Fibroblast of skin of left biceps (primary cell): ENCODE data around the gene CDKN2B.
"Not testable (repeated sequence)": the region's sequence is repeated elsewhere in the genome, so short reads cannot be mapped to it uniquely, and the experiment has no call there.

Source experiments
- DNase-seq, 2 experiments: peaks; one replicate each; pipeline ENCODE4 v3.0.0-alpha.2; 2013; ENCODE audit warnings: low read depth in 2 of 2

Gene CDKN2B, protein sequence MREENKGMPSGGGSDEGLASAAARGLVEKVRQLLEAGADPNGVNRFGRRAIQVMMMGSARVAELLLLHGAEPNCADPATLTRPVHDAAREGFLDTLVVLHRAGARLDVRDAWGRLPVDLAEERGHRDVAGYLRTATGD

DNA sequence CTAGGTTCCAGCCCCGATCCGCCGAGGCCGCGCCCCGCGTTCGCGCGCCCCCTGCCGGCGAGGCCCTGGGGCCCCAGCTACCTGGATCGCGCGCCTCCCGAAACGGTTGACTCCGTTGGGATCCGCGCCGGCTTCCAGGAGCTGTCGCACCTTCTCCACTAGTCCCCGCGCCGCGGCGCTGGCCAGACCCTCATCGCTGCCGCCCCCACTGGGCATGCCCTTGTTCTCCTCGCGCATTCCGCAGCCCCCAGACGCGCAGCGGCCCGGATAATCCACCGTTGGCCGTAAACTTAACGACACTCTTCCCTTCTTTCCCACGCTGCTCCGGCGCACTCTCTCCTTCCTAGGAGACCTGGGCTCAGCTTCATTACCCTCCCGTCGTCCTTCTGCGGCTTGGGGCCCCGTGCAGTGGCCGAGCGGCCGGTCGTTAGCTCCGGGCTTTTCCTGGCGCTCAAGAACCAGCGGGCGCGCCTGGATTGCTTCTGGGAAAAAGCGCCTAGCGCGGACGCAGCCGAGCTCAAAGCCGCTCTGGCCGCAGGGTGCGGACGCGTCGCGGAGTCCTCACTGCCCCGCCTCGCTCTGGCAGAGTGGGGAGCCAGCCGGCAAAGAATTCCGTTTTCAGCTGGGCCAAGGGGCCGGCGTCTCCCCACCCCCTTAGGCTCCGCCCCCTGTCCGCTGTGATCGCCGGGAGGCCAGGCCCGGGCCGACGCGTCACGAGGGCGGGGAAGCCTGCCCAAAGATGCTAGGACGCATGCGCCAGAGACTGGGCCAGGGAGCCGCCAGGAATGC lies at the start of gene CDKN2B:
Gene CDKN2B (minus strand): TSS at position 589 of the 789 bp plus-strand sequence. CDS start 352 bp downstream, at position 237.
- DNase-seq, result peak; percentile 80 to 82

DNA sequence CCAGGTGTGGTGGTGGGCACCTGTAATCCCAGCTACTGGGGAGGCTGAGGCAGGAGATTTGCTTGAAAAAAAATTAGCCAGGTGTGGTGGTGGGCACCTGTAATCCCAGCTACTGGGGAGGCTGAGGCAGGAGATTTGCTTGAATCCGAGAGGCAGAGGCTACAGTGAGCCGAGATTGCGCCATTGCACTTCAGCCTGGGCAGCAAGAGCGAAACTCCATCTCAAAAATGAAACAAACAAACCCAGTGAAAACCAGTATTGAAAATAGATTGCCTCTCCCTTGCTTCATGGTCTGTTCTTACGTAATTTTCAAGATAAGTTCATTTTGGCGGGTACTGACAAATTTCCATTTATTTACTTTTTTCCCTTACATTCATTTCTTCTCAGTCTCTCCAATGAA lies 48.9 kb upstream of the CDKN2B start:
- DNase-seq, result not testable (repeated sequence)

DNA sequence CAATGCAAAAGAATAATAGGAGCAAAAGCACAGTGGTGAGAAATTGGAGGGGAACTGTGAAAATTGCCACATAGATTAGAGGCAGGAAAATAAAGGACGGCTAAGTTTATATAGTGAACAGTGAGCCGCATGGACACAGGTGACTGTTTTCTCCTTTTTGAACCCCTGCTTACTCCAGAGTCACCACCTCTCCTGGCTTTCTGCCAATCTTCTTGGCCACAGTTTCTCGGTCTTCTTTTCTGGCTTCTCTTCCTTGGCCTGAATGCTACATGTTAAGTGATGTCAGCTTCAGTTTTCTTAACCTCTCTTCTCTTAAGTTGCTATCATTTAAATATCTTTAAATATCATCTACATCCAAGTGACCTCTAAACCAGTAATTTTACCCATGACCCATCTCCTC lies 47.3 kb upstream of the CDKN2B start:
- no peak for DNase-seq

GRCh38 chr9:22055090-22055489 lies 46.0 kb upstream of the CDKN2B start:
- no peak for DNase-seq

DNA sequence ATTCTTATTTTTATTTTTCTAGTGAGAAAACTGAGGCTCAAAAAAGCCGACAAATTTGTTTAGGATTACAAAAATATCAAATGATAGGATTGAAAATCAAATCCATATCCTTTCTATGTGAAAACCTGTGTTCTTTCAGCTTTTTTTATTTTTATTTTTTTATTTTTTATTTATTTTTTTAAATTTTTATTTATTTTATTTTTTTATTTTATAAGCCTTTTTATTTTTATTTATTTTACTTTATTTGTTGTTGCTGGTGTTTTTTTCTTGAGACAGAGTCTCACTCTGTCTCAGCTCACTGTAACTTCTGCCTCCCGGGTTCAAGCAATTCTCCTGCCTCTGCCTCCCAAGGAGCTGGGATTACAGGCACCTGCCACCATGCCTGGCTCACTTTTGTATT lies 45.4 kb upstream of the CDKN2B start:
- no peak for DNase-seq

DNA sequence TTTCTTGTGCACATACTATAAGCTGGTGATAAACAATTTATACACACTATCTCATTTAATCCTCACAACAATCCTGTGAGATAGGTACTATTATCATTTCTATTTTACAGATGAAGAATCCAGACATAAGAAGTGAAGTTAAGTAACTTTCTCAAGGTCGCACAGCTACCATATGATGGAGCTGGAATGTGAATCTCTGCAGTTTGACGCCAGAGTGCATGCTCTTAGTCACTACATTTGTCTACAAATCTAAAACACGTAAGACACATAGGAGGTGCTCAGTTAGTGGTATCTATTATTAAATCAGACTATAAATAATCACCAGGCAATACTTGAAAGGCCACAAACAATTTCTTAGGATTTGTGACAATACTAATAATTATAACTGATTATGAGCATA lies 45.0 kb upstream of the CDKN2B start:
- DNase-seq, result no peak

GRCh38 chr9:22053178-22053577 lies 44.1 kb upstream of the CDKN2B start:
- DNase-seq, result no peak

GRCh38 chr9:22052376-22052945 lies 43.4 kb upstream of the CDKN2B start:
- peak; percentile 87 to 89 for DNase-seq

DNA sequence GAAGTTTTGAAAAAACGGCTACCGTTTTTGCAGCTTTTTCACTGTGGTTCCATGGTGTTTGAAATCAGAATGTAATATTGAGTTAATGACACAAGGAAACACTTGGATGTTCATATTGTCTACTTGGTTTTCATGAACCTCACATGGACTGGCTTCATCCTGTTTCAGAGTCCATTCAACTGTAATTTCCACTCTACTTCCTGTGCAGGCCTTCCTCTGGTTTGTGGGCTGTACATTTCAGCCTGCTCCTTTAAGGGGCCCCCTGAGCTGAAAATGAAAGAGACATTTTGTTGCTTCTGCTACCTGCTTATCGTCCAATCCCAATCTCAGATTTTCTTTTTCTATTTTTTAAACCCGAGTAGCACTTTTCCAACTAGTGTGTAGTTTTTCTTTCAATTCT lies 41.8 kb upstream of the CDKN2B start:
- DNase-seq, result no peak

- DNase-seq, result no peak
These were observed 40.3 kb upstream of the CDKN2B start for GRCh38 chr9:22049411-22049810.

DNA sequence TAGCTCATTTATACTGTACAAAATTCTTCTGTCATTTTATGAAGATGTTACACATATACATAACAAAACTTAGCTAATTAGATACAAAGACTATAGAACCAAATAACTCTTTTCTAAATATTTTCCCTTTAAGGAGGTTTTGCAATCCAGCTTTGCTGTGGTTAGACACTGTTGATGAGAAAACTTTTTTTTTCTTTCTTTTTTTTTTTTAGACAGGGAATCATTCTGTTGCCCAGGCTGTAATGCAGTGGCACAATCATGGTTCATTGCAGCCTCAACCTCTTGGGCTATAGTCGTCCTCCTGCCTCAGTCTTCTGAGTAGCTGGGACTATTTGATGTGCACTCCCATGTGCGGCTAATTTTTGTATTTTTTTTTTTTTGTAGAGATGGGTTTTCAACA lies 38.5 kb upstream of the CDKN2B start:
- no peak for DNase-seq

DNA sequence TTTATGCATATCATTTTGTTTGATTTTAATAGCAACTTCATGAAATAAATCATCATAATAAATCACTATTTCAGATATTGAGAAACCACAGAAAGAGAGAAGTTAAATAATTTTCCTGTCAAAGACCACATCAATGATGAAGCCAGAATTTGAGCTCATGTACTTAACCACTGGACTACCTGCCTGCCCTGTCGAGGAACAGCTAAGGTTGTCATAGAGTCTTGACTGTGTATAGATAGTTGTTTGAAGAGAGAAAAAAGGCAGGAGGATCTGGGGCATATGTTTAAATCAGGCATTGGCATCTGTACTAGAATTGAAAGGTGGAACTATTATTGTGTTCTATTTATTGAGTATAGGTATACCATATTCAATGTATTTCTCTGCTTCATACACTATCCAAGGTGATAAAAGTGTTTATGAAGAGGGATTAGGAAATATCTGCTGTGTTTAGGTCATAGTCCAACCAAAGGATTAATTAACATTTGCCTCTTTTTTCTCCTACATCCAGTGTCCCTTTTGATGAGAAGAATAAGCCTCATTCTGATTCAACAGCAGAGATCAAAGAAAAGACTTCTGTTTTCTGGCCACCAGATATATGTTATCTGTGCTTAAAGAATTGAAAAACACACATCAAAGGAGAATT lies 37.3 kb upstream of the CDKN2B start:
- DNase-seq, result no peak

- DNase-seq, result no peak
These were observed 36.3 kb upstream of the CDKN2B start for GRCh38 chr9:22045423-22045822.

GRCh38 chr9:22044583-22044982 lies 35.5 kb upstream of the CDKN2B start:
- peak in 1 of 2 experiments; percentile 50 for DNase-seq

- no peak for DNase-seq
These were observed 34.8 kb upstream of the CDKN2B start for GRCh38 chr9:22043928-22044327.

DNA sequence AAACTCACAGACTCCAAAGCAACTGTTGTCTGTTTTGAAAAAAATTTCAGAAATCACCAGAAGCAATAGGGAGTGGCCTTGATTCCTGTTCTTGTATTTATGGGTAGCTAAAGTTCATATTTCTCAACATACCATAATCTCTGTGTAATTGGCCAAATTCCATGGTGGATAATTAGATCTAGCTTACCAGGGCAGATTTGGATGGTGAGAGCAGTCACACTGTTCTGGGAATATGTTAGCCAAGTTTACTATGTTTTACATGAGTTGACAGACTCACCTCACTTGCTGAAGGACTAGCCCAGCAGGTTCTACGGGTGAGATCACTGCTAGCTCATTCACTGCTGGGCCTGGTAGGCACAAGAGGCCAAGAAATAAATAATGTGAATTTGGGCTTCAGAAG lies 32.7 kb upstream of the CDKN2B start:
- DNase-seq, result no peak

DNA sequence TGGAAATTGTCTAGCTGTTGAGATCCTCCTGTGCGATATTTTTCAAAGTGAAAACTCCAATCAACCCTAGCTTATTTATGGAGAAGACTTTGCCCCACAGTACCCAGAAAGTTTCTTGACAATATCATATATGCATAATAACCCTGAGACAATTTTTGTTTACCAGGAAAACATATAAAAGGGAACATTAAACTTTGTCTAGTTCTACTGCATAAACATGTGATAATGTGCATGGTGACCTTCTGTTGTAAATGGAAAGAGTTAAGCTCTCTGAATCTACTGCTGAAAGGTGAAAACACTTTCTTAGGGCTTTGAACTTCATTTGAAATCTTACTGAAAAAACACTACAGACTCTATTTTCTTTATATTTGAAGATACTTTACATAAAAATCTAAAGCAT lies 32.2 kb upstream of the CDKN2B start:
- no peak for DNase-seq

DNA sequence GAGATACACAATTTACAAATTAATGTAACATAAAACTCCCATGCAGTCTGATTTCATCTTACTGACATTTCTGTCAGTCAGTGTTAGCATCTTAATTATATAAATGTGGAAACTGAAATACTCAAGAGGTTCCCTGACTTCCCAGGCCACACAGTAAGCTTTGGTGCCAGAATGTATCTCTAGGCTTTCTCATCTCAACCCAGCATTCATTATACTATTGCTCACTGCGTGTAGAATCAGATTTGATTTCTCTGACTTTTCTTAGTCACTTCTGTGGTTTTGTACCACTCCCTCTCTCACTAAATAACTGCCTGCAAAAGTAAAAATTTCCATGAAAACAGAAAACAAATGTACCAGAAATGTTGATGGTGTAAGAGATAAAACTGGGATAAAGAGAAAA lies 31.7 kb upstream of the CDKN2B start:
- no peak for DNase-seq

DNA sequence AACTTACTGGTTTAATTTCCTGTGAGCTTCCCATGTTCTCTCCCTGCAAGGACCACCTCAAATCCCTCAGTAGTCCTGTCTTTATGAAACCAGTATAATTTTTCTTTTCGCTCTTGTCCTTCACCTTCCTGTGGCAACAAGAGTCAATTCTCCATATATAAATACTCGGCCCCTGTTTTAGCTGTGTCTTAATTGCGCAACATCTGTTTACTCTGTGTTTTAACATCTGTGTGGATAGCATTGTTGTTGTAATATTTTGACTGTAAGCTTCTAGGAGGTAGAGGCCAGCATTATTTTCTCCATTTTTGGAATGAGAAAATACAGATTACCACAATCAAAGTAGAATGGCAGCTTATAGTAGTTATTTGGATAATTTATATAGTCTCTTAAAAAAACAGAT lies 30.2 kb upstream of the CDKN2B start:
- DNase-seq, result no peak

GRCh38 chr9:22037954-22038690 lies 29.0 kb upstream of the CDKN2B start:
- no peak for DNase-seq

GRCh38 chr9:22036866-22037626 lies 27.9 kb upstream of the CDKN2B start:
- no peak for DNase-seq
